Prostate gland (tissue), 2 donors: ENCODE measurements around the gene HBS1L. TPM values are rescaled to one million over a fixed set of nuclear protein-coding genes. Genes with fewer than 3 reads are reported as not detected.

Source experiments
- DNase-seq: peaks from one replicate; pipeline ENCODE4 v3.0.0-alpha.2; 2019; ENCODE audit warnings: low spot score
- H3K27ac ChIP-seq, 2 donors: fragments of 200-600 bp; sonication (generic); 2 replicates each; pipeline ENCODE4 v1.5.1; 2017 to 2019
- H3K27me3 ChIP-seq: fragments of 200-600 bp; sonication (generic); replicated peaks from 2 replicates; pipeline ENCODE4 v1.5.1; 2019; ENCODE audit not compliant: insufficient read depth
- H3K36me3 ChIP-seq, 2 donors: fragments of 200-600 bp; sonication (generic); 1 replicate in 1 of 2; 2 replicates in 1 of 2; pipeline versions ENCODE4 v1.5.1 to v1.8.1; 2017 to 2019
- H3K4me1 ChIP-seq: fragments of 200-600 bp; sonication (generic); replicated peaks from 2 replicates; pipeline ENCODE4 v1.5.1; 2019
- H3K4me3 ChIP-seq, 2 donors: fragments of 200-600 bp; sonication (generic); 2 replicates each; pipeline ENCODE4 v1.5.1; 2017 to 2019
- H3K9me3 ChIP-seq: fragments of 200-600 bp; sonication (generic); 2 replicates; pipeline ENCODE4 v1.5.1; 2017
- POLR2A ChIP-seq: fragments of 450-650 bp; IDR thresholded peaks from one replicate; pipeline ENCODE4 v1.6.1; 2016; ENCODE audit warnings: antibody characterized with exemption, mild to moderate bottlenecking
- POLR2AphosphoS5 ChIP-seq: sonication (generic); formaldehyde crosslinking; IDR thresholded peaks from one replicate; pipeline ENCODE4 v1.6.1; 2017; ENCODE audit warnings: antibody characterized with exemption
- WGBS: methylation state at CpG from one replicate; pipeline ENCODE4 v1.1.5; 2018; 5-methylcytosine and 5-hydroxymethylcytosine counted together
- intact Hi-C: fragments of 100-400 bp; cut with DNase I; formaldehyde crosslinking; loops from one replicate; pipeline ENCODE4 v1.14.2; 2022
- total RNA-seq, 2 donors: library from RNA; depleted of rRNA; stranded (reverse); fragments of >200 nt; gene quantifications; one replicate each; pipeline ENCODE4 v1.1.0, GENCODE V29; 2016
- TF ChIP-seq, protein P1 (sequence below), 4 experiments: fragments of 200-600 bp in 2 of 4; fragments of 450-650 bp in 2 of 4; sonication (generic) in 2 of 4; IDR thresholded peaks; 1 replicate in 3 of 4; 2 replicates in 1 of 4; pipeline ENCODE4 v1.5.1; 2016 to 2019; ENCODE audit warnings: antibody characterized with exemption in 4 of 4, mild to moderate bottlenecking in 2 of 4, moderate library complexity in 2 of 4

Gene HBS1L
- 10 to 100 TPM; 54.2 to 72.1 TPM for total RNA-seq

DNA sequence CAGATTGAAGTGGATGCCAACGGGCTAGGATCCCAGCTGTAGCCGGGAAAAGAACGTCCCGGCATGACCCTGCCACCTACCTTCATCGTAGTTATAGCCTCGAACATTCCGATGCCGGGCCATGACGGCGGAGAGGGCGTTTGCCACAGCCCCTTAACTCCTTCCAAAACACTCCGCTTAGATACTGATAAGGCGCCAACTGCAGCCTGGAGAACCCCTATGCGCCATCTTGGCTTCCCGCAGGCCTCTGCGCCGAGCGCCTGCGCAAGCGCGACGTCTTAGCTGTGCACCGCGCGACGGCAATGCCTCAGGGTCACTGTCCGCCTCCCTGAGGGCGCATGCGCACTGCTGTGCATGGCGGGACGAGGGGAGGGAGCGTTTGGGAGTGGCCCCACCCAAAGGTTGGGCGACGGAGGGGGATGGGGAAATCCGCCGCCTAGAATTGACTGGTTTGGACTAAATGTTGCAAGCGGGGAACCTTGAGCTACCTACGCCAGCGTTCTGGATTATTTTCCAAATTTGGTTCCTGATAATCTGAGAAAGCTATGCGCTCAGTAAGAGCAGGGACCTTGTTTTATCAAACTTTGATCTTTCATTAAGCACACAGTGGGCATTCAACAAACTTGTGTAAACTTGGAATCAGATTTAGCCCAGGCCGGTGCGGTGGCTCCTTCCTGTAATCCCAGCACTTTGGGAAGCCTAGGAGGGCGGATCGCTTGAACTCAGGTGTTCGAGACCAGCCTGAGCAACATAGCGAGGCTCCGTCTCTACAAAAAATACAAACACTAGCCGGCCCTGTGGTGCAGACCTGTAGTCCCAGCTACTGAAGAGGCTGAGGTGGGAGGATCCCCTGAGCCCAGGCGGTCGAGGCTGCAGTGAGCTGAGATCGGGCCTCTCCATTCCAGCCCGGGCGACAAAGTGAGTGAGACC is at the start of gene HBS1L:
TSS of gene HBS1L (minus strand) at position 254 of the 930 bp plus-strand sequence. CDS start at position 123, 131 bp downstream.
- no peaks in the 10 kb centered on the region for H3K36me3 ChIP-seq
- H3K4me3 ChIP-seq, result peak within 1 kb of the TSS; percentile 66 to 75
- H3K9me3 ChIP-seq, result no peaks in the 10 kb centered on the region
- TF ChIP-seq, protein P1, sequence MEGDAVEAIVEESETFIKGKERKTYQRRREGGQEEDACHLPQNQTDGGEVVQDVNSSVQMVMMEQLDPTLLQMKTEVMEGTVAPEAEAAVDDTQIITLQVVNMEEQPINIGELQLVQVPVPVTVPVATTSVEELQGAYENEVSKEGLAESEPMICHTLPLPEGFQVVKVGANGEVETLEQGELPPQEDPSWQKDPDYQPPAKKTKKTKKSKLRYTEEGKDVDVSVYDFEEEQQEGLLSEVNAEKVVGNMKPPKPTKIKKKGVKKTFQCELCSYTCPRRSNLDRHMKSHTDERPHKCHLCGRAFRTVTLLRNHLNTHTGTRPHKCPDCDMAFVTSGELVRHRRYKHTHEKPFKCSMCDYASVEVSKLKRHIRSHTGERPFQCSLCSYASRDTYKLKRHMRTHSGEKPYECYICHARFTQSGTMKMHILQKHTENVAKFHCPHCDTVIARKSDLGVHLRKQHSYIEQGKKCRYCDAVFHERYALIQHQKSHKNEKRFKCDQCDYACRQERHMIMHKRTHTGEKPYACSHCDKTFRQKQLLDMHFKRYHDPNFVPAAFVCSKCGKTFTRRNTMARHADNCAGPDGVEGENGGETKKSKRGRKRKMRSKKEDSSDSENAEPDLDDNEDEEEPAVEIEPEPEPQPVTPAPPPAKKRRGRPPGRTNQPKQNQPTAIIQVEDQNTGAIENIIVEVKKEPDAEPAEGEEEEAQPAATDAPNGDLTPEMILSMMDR (IDR thresholded peaks at IDR 0.05), result peak in 1 of 4 experiments; percentile 34
- TF ChIP-seq POLR2AphosphoS5 (peak; percentile 99), POLR2A (peak; percentile 87)
- peak; percentile 94 for DNase-seq
- WGBS, result 14% methylated on average over 53 of the region's 53 CpGs
- peak within 1 kb of the TSS; percentile 77 to 79 for H3K27ac ChIP-seq
- H3K27me3 ChIP-seq, result no peaks in the 10 kb centered on the region
- no peaks in the 10 kb centered on the region for H3K4me1 ChIP-seq
- intact Hi-C loops, result no loop called here

- H3K27me3 ChIP-seq, result no peaks in the 10 kb centered on the region
- no peaks in the 10 kb centered on the region for H3K9me3 ChIP-seq
- no peaks in the 10 kb centered on the region for H3K4me1 ChIP-seq
- H3K36me3 ChIP-seq, result no peaks in the 10 kb centered on the region
- intact Hi-C loops, result no loop called here
- H3K27ac ChIP-seq, result no peak overlapping the region
- H3K4me3 ChIP-seq, result no peak overlapping the region
- WGBS, result 88% methylated on average over 4 of the region's 4 CpGs
- DNase-seq, result no peak
- TF ChIP-seq, protein P1 (IDR thresholded peaks at IDR 0.05), result no peak
- TF ChIP-seq POLR2A, result no peak
- no peak for TF ChIP-seq POLR2AphosphoS5
These were observed 49.6 kb upstream of the HBS1L start for GRCh38 chr6:135104199-135104598.

- Histone ChIP-seq H3K9me3 (no peaks in the 10 kb centered on the region), H3K4me1 (no peaks in the 10 kb centered on the region), H3K27ac (no peak overlapping the region), H3K36me3 (no peaks in the 10 kb centered on the region), H3K4me3 (no peak overlapping the region), H3K27me3 (no peaks in the 10 kb centered on the region)
- intact Hi-C loops, result no loop called here
- TF ChIP-seq, protein P1 (IDR thresholded peaks at IDR 0.05), result no peak
- no peak for TF ChIP-seq POLR2A
- TF ChIP-seq POLR2AphosphoS5, result no peak
- DNase-seq, result no peak
These were observed 47.6 kb upstream of the HBS1L start for GRCh38 chr6:135102191-135102590.

DNA sequence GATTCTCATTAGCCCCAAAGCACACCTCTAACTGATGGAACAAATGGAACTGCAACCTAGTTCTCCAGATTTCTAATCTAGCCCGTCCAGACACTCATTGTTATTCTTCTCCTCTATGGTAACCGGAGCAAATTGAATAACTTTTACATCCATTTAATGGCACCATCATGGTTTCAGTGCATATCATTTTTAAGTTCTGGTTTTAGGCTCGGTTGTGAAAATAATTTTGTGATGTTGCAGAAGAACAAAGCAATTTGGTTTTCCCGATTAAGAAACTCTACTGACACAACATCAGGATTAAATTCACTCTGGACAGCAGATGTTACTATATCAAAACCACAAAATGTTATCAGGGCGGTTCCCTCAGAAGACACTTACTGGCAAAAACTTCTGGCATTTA is 42.5 kb upstream of the HBS1L start:
- TF ChIP-seq, protein P1 (IDR thresholded peaks at IDR 0.05), result no peak
- Histone ChIP-seq H3K27ac (no peak overlapping the region), H3K36me3 (no peaks in the 10 kb centered on the region), H3K9me3 (no peaks in the 10 kb centered on the region), H3K4me3 (no peak overlapping the region), H3K4me1 (no peaks in the 10 kb centered on the region), H3K27me3 (no peaks in the 10 kb centered on the region)
- intact Hi-C loops, result no loop called here
- no peak for DNase-seq
- 79% methylated on average over 5 of the region's 5 CpGs for WGBS
